GM18519 (cell line): ENCODE results near the gene CGB1.
"Not testable (repeated sequence)": the region's sequence is repeated elsewhere in the genome, so short reads cannot be mapped to it uniquely, and the experiment has no call there.

Source experiments
- ATAC-seq: cut with Tn5 transposase; IDR thresholded peaks from one replicate; pipeline ENCODE4 v1.9.1; 2021; ENCODE audit warnings: mild to moderate bottlenecking, moderate library complexity; ENCODE audit not compliant: unreplicated experiment, low FRiP score

Gene CGB1

GRCh38 chr19:49025088-49025487 lies 11.6 kb downstream of the CGB1 start:
- ATAC-seq: not testable (repeated sequence)

GRCh38 chr19:49024233-49024632 lies 12.5 kb downstream of the CGB1 start, which contains the start of gene CGB3:
Gene CGB3, minus strand, starts transcription at chr19:49024333. Its CDS starts 362 bp downstream, at chr19:49023971.
- not testable (repeated sequence) for ATAC-seq

GRCh38 chr19:49022116-49022515 lies 14.6 kb downstream of the CGB1 start:
- no peak for ATAC-seq

GRCh38 chr19:49020931-49021895 lies 15.5 kb downstream of the CGB1 start:
- ATAC-seq: no peak

- ATAC-seq: no peak
These were observed 16.4 kb downstream of the CGB1 start for GRCh38 chr19:49020342-49020741.

GRCh38 chr19:49019242-49019932 lies 17.3 kb downstream of the CGB1 start:
- ATAC-seq: no peak

- not testable (repeated sequence) for ATAC-seq
These were observed 18.1 kb downstream of the CGB1 start for GRCh38 chr19:49018388-49019241.

- ATAC-seq: no peak
These were observed 18.9 kb downstream of the CGB1 start for GRCh38 chr19:49017666-49018351.

GRCh38 chr19:49017041-49017665 lies 19.5 kb downstream of the CGB1 start, which contains the start of gene LHB:
Gene LHB, minus strand, starts transcription at chr19:49017091. Its CDS starts 10 bp downstream, at chr19:49017081.
- no peak for ATAC-seq

- ATAC-seq: no peak
These were observed 20.4 kb downstream of the CGB1 start for GRCh38 chr19:49016067-49016839.

GRCh38 chr19:49014870-49015255 lies 21.8 kb downstream of the CGB1 start:
- ATAC-seq: no peak

GRCh38 chr19:49014123-49014869 lies 22.4 kb downstream of the CGB1 start:
- ATAC-seq: no peak

- no peak for ATAC-seq
These were observed 25.5 kb downstream of the CGB1 start for GRCh38 chr19:49011194-49011593.

- ATAC-seq: no peak
These were observed 26.2 kb downstream of the CGB1 start for GRCh38 chr19:49010453-49010852.

- ATAC-seq: no peak
These were observed 26.9 kb downstream of the CGB1 start for GRCh38 chr19:49009828-49010227.

GRCh38 chr19:49006905-49007304 lies 29.8 kb downstream of the CGB1 start:
- ATAC-seq: no peak

- no peak for ATAC-seq
These were observed 31.6 kb downstream of the CGB1 start for GRCh38 chr19:49004964-49005614.
